A673 (cell line): ENCODE data around the gene DROSHA. TPM values are rescaled to one million over a fixed set of nuclear protein-coding genes. Genes with fewer than 3 reads are reported as not detected.

Experiments used
- BruUV-seq: library from RNA; stranded (reverse); fragments of 400-500 nt; replicated peaks from 2 replicates; lab custom pipeline; 2021; lab: Mats Ljungman, UMichigan
- CTCF ChIA-PET: fragments of 300-600 bp; sonication (Branson Sonifier 250); formaldehyde crosslinking; loops from one replicate; lab custom pipeline; 2022; ENCODE audit warnings: antibody characterized with exemption; lab: Charles Lee
- POLR2A ChIA-PET: fragments of 300-600 bp; sonication (Branson Sonifier 250); formaldehyde crosslinking; loops from one replicate; lab custom pipeline; 2022; ENCODE audit warnings: antibody characterized with exemption; ENCODE audit not compliant: low non-redundant PET; lab: Charles Lee
- DNase-seq: peaks from one replicate; pipeline ENCODE4 v3.0.0-alpha.2; 2015; ENCODE audit warnings: low spot score
- H3K27ac ChIP-seq: fragments of 200-600 bp; sonication (generic); 2 replicates; pipeline ENCODE4 v1.5.1; 2016; ENCODE audit warnings: mixed run types, low read depth, mild to moderate bottlenecking, mixed read lengths, antibody characterized with exemption, low read length; ENCODE audit not compliant: poor library complexity, severe bottlenecking
- H3K27me3 ChIP-seq: fragments of 200-600 bp; sonication (generic); replicated peaks from 2 replicates; pipeline ENCODE4 v1.6.1; 2017; ENCODE audit warnings: mixed run types, low read depth, mild to moderate bottlenecking, mixed read lengths, antibody characterized with exemption, low read length; ENCODE audit not compliant: insufficient read depth, poor library complexity
- H3K36me3 ChIP-seq: fragments of 200-600 bp; sonication (generic); 2 replicates; pipeline ENCODE4 v1.6.1; 2016; ENCODE audit warnings: mixed run types, mild to moderate bottlenecking, mixed read lengths, antibody characterized with exemption, low read length; ENCODE audit not compliant: insufficient read depth, poor library complexity, severe bottlenecking
- H3K4me1 ChIP-seq: fragments of 200-600 bp; sonication (generic); 2 replicates; pipeline ENCODE4 v1.6.1; 2017; ENCODE audit warnings: mixed run types, mild to moderate bottlenecking, mixed read lengths, antibody characterized with exemption, low read length; ENCODE audit not compliant: insufficient read depth, poor library complexity, severe bottlenecking
- H3K4me3 ChIP-seq: fragments of 200-600 bp; sonication (generic); 2 replicates; pipeline ENCODE4 v1.5.1; 2016; ENCODE audit warnings: low read depth, mixed run types, mild to moderate bottlenecking, mixed read lengths, low read length; ENCODE audit not compliant: poor library complexity, severe bottlenecking
- H3K9me3 ChIP-seq: fragments of 200-600 bp; sonication (generic); 2 replicates; pipeline ENCODE4 v1.6.1; 2016; ENCODE audit warnings: mixed run types, low read depth, mild to moderate bottlenecking, mixed read lengths, antibody characterized with exemption, low read length; ENCODE audit not compliant: poor library complexity, severe bottlenecking
- EZH2 ChIP-seq: fragments of 200-600 bp; sonication (generic); IDR thresholded peaks from 2 replicates; pipeline ENCODE4 v1.6.1; 2017; ENCODE audit warnings: borderline replicate concordance, low read depth, mild to moderate bottlenecking, mixed read lengths, antibody characterized with exemption, low read length; ENCODE audit not compliant: poor library complexity, severe bottlenecking
- intact Hi-C: fragments of 100-400 bp; cut with micrococcal nuclease; formaldehyde crosslinking; loops from one replicate; pipeline ENCODE4 v1.10.0; 2022; ENCODE audit not compliant: unreplicated experiment
- total RNA-seq: library from RNA; stranded (reverse); gene quantifications from 2 replicates; pipeline ENCODE4 v1.2.3, GENCODE V29; 2021
- TF ChIP-seq, protein P1 (sequence below): fragments of 300-800, 200-600 bp; sonication (generic); conservative IDR thresholded peaks from 2 replicates; pipeline ENCODE4 v1.5.1; 2017; ENCODE audit warnings: low read depth, mild to moderate bottlenecking, antibody characterized with exemption, low read length, moderate library complexity, mixed read lengths

Gene DROSHA
- total RNA-seq, 1 experiment from 2014 or later: 143 TPM

DNA sequence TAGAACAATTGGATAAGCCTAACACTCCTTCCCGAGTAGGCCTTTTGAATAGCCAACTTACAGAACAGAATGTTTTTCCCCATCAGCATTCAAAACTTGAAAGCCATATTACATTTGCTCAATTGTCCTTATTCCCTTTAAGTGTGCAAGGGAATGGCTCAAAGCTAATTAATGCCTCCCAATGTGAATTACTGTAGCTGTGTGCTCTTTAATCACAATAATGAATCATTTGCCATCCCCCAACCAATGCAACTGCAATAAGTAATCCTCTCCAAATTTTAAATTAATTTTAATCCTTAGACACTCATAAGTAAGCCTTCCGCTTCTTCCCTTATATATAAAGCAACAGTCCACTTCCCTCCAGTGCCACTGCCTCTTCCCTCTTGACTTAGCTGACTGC is 115.9 kb downstream of the DROSHA start:
- BruUV-seq: no TSS peak
- Histone ChIP-seq H3K9me3 (no peaks in the 10 kb centered on the region), H3K36me3 (peaks cover 21% of the 10 kb centered on the region), H3K4me1 (peaks cover 48% of the 10 kb centered on the region), H3K4me3 (no peak overlapping the region), H3K27ac (no peak overlapping the region), H3K27me3 (no peaks in the 10 kb centered on the region)
- ChIA-PET POLR2A (no interaction called here), CTCF (no interaction called here)
- DNase-seq: no peak
- intact Hi-C loops: no loop called here
- no peak for TF ChIP-seq EZH2
- TF ChIP-seq, protein P1, sequence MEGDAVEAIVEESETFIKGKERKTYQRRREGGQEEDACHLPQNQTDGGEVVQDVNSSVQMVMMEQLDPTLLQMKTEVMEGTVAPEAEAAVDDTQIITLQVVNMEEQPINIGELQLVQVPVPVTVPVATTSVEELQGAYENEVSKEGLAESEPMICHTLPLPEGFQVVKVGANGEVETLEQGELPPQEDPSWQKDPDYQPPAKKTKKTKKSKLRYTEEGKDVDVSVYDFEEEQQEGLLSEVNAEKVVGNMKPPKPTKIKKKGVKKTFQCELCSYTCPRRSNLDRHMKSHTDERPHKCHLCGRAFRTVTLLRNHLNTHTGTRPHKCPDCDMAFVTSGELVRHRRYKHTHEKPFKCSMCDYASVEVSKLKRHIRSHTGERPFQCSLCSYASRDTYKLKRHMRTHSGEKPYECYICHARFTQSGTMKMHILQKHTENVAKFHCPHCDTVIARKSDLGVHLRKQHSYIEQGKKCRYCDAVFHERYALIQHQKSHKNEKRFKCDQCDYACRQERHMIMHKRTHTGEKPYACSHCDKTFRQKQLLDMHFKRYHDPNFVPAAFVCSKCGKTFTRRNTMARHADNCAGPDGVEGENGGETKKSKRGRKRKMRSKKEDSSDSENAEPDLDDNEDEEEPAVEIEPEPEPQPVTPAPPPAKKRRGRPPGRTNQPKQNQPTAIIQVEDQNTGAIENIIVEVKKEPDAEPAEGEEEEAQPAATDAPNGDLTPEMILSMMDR: no peak

DNA sequence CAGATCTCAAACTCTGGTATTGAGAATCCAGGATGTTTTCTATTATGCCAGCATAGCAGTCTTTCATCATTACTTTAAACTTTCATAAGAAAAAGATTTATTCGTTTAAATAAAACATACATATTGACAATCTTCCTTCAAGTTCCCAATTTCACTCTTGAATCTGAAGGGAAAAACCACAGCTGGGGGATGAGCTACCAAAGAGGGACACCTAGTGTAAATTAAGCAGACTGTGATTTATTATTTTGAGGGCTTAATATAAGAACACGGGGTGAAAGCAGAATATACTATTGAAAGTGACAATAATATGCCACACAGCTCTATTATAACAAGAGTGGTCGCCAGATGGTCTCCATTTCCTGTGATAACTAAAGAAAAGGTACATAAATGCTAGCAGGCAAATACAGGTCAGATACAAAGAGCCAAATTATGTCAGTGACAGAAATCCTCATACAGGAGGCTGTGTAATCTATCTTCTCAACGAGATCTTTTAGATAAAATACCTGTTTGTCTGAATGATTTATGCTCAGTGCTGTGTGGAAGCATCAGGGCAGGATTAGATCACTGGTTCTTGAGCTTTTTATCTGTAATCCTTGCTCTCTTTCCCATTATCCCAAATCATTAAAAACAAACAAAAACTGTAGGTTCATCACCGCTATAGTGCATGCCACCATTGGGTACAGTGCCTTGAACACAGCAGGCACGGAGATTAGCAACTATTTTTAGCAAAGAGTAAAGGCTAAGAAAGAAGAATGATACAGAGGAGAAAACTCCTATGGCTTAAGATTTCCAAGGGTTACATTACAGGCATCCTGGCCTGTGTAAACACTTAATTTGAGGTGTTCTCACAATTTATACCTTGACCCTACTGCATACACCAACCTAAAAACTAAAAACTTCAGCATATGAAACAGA is 116.6 kb downstream of the DROSHA start:
- POLR2A ChIA-PET: interaction anchor here (0.6 kb wide), 1 partner anchor 18 kb away, joined by 4 read pairs; no protein-coding TSS in a partner anchor
- Histone ChIP-seq H3K36me3 (peaks cover 18% of the 10 kb centered on the region), H3K9me3 (no peaks in the 10 kb centered on the region), H3K4me3 (no peak overlapping the region), H3K4me1 (peaks cover 55% of the 10 kb centered on the region), H3K27ac (no peak overlapping the region), H3K27me3 (no peaks in the 10 kb centered on the region)
- intact Hi-C loops: no loop called here
- no TSS peak for BruUV-seq
- TF ChIP-seq EZH2: no peak
- TF ChIP-seq, protein P1: peak; percentile 34; the same call in 1 of the 2 replicates
- CTCF ChIA-PET: interaction anchor here (0.9 kb wide), 1 partner anchor 145 kb away, joined by 7 read pairs; no protein-coding TSS in a partner anchor
- no peak for DNase-seq

DNA sequence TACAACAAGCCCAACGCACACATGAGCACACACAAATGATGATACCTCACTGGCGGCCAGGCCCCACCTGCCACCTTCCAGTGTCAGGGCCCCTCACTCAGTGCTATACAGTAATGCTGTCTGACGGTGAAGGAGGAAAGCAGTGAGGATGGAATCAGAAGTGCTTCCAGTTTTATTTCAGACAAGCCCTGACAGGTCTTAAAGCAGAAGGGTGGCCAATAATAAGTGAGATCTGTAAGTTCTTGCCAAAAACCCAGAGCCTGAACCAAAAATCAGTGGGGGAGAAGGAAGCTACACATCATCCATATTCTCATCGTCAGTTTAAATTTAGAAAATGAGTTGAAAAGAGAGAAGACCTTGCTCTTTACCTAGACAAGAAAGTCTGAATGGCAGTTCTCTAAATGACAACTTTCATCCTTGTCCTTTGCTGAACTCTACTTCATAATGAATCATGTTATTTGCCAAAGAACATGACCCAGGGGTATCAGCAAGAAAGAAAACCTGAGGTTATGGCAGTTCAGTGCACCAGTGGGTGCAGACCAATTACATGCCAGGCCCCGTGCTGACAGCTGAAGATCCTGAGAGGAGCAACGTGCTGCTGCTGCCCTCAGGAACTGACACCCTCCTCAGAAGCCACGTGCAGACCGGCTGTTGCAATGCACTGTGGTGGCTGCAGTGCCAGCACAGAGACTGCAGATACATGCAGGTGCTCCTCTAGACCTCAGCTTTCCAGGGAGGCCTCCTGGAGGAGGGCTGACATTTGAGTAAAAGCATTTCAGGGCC is 118.7 kb downstream of the DROSHA start:
- TF ChIP-seq, protein P1: no peak
- no peak for TF ChIP-seq EZH2
- intact Hi-C loops: loop anchor here (5.0 kb wide), 1 partner anchor 54 kb away; no protein-coding TSS in a partner anchor
- Histone ChIP-seq H3K36me3 (peaks cover 14% of the 10 kb centered on the region), H3K27me3 (no peaks in the 10 kb centered on the region), H3K9me3 (no peaks in the 10 kb centered on the region), H3K4me1 (peaks cover 75% of the 10 kb centered on the region), H3K27ac (peak overlapping the region; percentile 48), H3K4me3 (no peak overlapping the region)
- ChIA-PET POLR2A (no interaction called here), CTCF (no interaction called here)
- DNase-seq: no peak
- BruUV-seq: no TSS peak
